B cell (primary cell): ENCODE results near the gene TANGO6. TPM values are rescaled to one million over a fixed set of nuclear protein-coding genes. Genes with fewer than 3 reads are reported as not detected.

Source experiments
- ATAC-seq: fragments of 200-7000 bp; cut with Tn5 transposase; one replicate; pipeline ENCODE4 v1.10.0; 2021; ENCODE audit warnings: low read depth, mild to moderate bottlenecking, moderate number of reproducible peaks, moderate library complexity
- CTCF ChIA-PET: fragments of 350-600 bp; sonication (Branson Sonifier 250); formaldehyde crosslinking; loops from one replicate; lab custom pipeline; 2021; ENCODE audit warnings: antibody characterized with exemption, inconsistent platforms; lab: Charles Lee
- POLR2A ChIA-PET: fragments of 350-600 bp; sonication (Branson Sonifier 250); formaldehyde crosslinking; loops from one replicate; lab custom pipeline; 2021; ENCODE audit warnings: antibody characterized with exemption; lab: Charles Lee
- DNase-seq: peaks from one replicate; pipeline ENCODE4 v3.0.0; 2013
- H2AFZ ChIP-seq: 2 replicates; pipeline ENCODE4 v1.6.1; 2012; ENCODE audit warnings: mild to moderate bottlenecking, low read depth, low read length; ENCODE audit not compliant: insufficient read depth, poor library complexity, severe bottlenecking
- H3K27ac ChIP-seq, 2 donors: 1 replicate in 1 of 2; 2 replicates in 1 of 2; pipeline ENCODE4 v1.5.1; 2012 to 2013; ENCODE audit warnings: low read length in 2 of 2, mild to moderate bottlenecking in 2 of 2, moderate library complexity in 1 of 2
- H3K27me3 ChIP-seq, 4 experiments: fragments of 200-600 bp in 1 of 4; sonication (generic) in 1 of 4; replicated peaks in 1 of 4; 1 replicate in 2 of 4; 2 replicates in 2 of 4; pipeline versions ENCODE4 v1.6.1 to v1.7.0; 2013 to 2016; ENCODE audit warnings: low read length in 3 of 4, mild to moderate bottlenecking in 2 of 4, mixed read lengths in 1 of 4, moderate library complexity in 1 of 4; ENCODE audit not compliant: insufficient read depth in 4 of 4, control insufficient read depth in 3 of 4; ENCODE audit errors: control extremely low read depth in 1 of 4
- H3K36me3 ChIP-seq, 2 experiments: replicated peaks in 1 of 2; 1 replicate in 1 of 2; 2 replicates in 1 of 2; pipeline versions ENCODE4 v1.6.1 to v1.7.1; 2013; ENCODE audit warnings: low read length in 1 of 2; ENCODE audit not compliant: insufficient read depth in 2 of 2, control insufficient read depth in 1 of 2; ENCODE audit errors: control extremely low read depth in 1 of 2, extremely low read depth in 1 of 2
- H3K4me1 ChIP-seq, 2 donors: fragments of 200-600 bp in 1 of 2; sonication (generic) in 1 of 2; 1 replicate in 1 of 2; 2 replicates in 1 of 2; pipeline versions ENCODE4 v1.5.1 to v1.6.1; 2013 to 2017; ENCODE audit warnings: low read length in 2 of 2; ENCODE audit not compliant: control insufficient read depth in 2 of 2, insufficient read depth in 2 of 2
- H3K4me2 ChIP-seq: replicated peaks from 2 replicates; pipeline ENCODE3; 2012; ENCODE audit warnings: mild to moderate bottlenecking, low read depth, low read length; ENCODE audit not compliant: poor library complexity, severe bottlenecking
- H3K4me3 ChIP-seq, 5 experiments: fragments of 200-600 bp in 1 of 5; sonication (generic) in 1 of 5; 1 replicate in 3 of 5; 2 replicates in 2 of 5; pipeline versions ENCODE4 v1.5.1 to v1.7.0; 2011 to 2016; ENCODE audit warnings: low read length in 4 of 5, mild to moderate bottlenecking in 4 of 5, low read depth in 2 of 5, control low read depth in 1 of 5, moderate library complexity in 1 of 5; ENCODE audit not compliant: insufficient read depth in 1 of 5; ENCODE audit errors: control extremely low read depth in 1 of 5, extremely low read depth in 1 of 5
- H3K79me2 ChIP-seq: fragments of 200-600 bp; sonication (generic); one replicate; pipeline ENCODE4 v1.6.0; 2016; ENCODE audit warnings: low read length; ENCODE audit not compliant: control insufficient read depth, insufficient read depth
- H3K9ac ChIP-seq: fragments of 200-600 bp; sonication (generic); 2 replicates; pipeline ENCODE4 v1.6.1; 2017; ENCODE audit warnings: mild to moderate bottlenecking, low read length, moderate library complexity
- H3K9me3 ChIP-seq, 3 donors: one replicate each; pipeline versions ENCODE4 v1.6.1 to v1.7.1; 2013; ENCODE audit warnings: low read length in 2 of 3; ENCODE audit not compliant: control insufficient read depth in 2 of 3, insufficient read depth in 1 of 3; ENCODE audit errors: control extremely low read depth in 1 of 3
- H4K20me1 ChIP-seq: 2 replicates; pipeline ENCODE4 v1.6.0; 2012; ENCODE audit warnings: mild to moderate bottlenecking, low read length; ENCODE audit not compliant: insufficient read depth, control insufficient read depth, poor library complexity, severe bottlenecking
- H3K27ac Mint-ChIP-seq: one replicate; pipeline ENCODE4 v1.8.0; 2021; ENCODE audit warnings: mixed read lengths
- H3K27me3 Mint-ChIP-seq: one replicate; pipeline ENCODE4 v1.8.0; 2021; ENCODE audit warnings: mixed read lengths
- H3K4me1 Mint-ChIP-seq: one replicate; pipeline ENCODE4 v1.8.0; 2021; ENCODE audit warnings: mixed read lengths
- H3K4me3 Mint-ChIP-seq: one replicate; pipeline ENCODE4 v1.8.0; 2021; ENCODE audit warnings: mixed read lengths
- H3K9me3 Mint-ChIP-seq: one replicate; pipeline ENCODE4 v1.8.0; 2022; ENCODE audit warnings: mixed read lengths; ENCODE audit not compliant: insufficient read depth
- CTCF ChIP-seq: fragments of 200-600 bp; IDR thresholded peaks from one replicate; pipeline ENCODE4 v1.8.0; 2022; ENCODE audit warnings: antibody characterized with exemption, mild to moderate bottlenecking
- EZH2 ChIP-seq: IDR thresholded peaks from 2 replicates; pipeline ENCODE4 v1.6.1; 2012; ENCODE audit warnings: borderline replicate concordance, low read depth, mild to moderate bottlenecking, moderate library complexity, low read length; ENCODE audit not compliant: insufficient read depth, poor library complexity, severe bottlenecking
- WGBS: methylation state at CpG from one replicate; pipeline ENCODE4 v1.1.5; 2013; ENCODE audit warnings: missing lambda C conversion rate; ENCODE audit not compliant: insufficient coverage; 5-methylcytosine and 5-hydroxymethylcytosine counted together
- intact Hi-C: fragments of 100-400 bp; cut with micrococcal nuclease; formaldehyde crosslinking; loops from one replicate; pipeline ENCODE4 v1.10.0; 2022
- polyA plus RNA-seq: library from polyadenylated mRNA; depleted of rRNA; stranded (reverse); fragments of >200 nt; gene quantifications from 2 replicates; pipeline ENCODE4 v1.2.3, GENCODE V29; 2012
- total RNA-seq, 2 donors: library from RNA; stranded (reverse); fragments of 120-200 nt in 1 of 2; gene quantifications; 1 replicate in 1 of 2; 2 replicates in 1 of 2; pipeline versions ENCODE4 v1.2.3 to v1.2.4, GENCODE V29; 2013 to 2022

The TANGO6 gene
- total and polyA plus RNA-seq, 2 donors (not counting 1 experiment from before 2014, with no cell fraction given), result 8.0 to 42.8 TPM

- Mint-ChIP-seq H3K4me3 (no peak overlapping the region), H3K9me3 (no peaks in the 10 kb centered on the region), H3K27me3 (no peaks in the 10 kb centered on the region), H3K4me1 (no peaks in the 10 kb centered on the region), H3K27ac (no peak overlapping the region)
- POLR2A ChIA-PET, result no interaction called here
- Histone ChIP-seq H3K79me2 (no peaks in the 10 kb centered on the region), H3K36me3 (peaks cover 4 to 29% of the 10 kb centered on the region in 2 experiments), H3K27me3 (no peaks in the 10 kb centered on the region), H3K4me3 (no peak overlapping the region), H3K9me3 (peaks cover 0 to 9% (median 7%) of the 10 kb centered on the region in 3 donors), H3K4me1 (no peaks in the 10 kb centered on the region), H4K20me1 (no peaks in the 10 kb centered on the region), H2AFZ (no peak overlapping the region), H3K9ac (no peak overlapping the region), H3K27ac (no peak overlapping the region), H3K4me2 (no peak overlapping the region)
- CTCF ChIA-PET, result no interaction called here
- TF ChIP-seq EZH2 (no peak), CTCF (no peak)
- intact Hi-C loops, result no loop called here
- no peak for ATAC-seq
- DNase-seq, result no peak
- WGBS, result 95% methylated on average over 4 of the region's 6 CpGs
Observed at GRCh38 chr16:69037373-69038160, 194.2 kb downstream of the TANGO6 start.

GRCh38 chr16:69039333-69039941 lies 196.1 kb downstream of the TANGO6 start:
- no peaks in the 10 kb centered on the region for H3K4me1 ChIP-seq
- H3K9me3 ChIP-seq, result peaks cover 0 to 9% (median 7%) of the 10 kb centered on the region in 3 donors
- Mint-ChIP-seq H3K4me1 (no peaks in the 10 kb centered on the region), H3K27me3 (no peaks in the 10 kb centered on the region), H3K4me3 (no peak overlapping the region), H3K27ac (no peak overlapping the region), H3K9me3 (no peaks in the 10 kb centered on the region)
- WGBS, result no CpG with 5 or more reads among the region's 4 CpGs
- ChIA-PET POLR2A (no interaction called here), CTCF (no interaction called here)
- ATAC-seq (no peak), DNase-seq (no peak)
- no peak overlapping the region for H3K27ac ChIP-seq
- intact Hi-C loops, result no loop called here
- peaks cover 4 to 31% of the 10 kb centered on the region in 2 experiments for H3K36me3 ChIP-seq
- TF ChIP-seq CTCF, result no peak
- TF ChIP-seq EZH2, result no peak
- no peak overlapping the region for H2AFZ ChIP-seq
- H3K79me2 ChIP-seq, result no peaks in the 10 kb centered on the region
- no peak overlapping the region for H3K4me2 ChIP-seq
- no peak overlapping the region for H3K9ac ChIP-seq
- H3K27me3 ChIP-seq, result no peaks in the 10 kb centered on the region
- H3K4me3 ChIP-seq, result no peak overlapping the region
- no peaks in the 10 kb centered on the region for H4K20me1 ChIP-seq
